ENCODE data around the gene ZNRF3.

DNA sequence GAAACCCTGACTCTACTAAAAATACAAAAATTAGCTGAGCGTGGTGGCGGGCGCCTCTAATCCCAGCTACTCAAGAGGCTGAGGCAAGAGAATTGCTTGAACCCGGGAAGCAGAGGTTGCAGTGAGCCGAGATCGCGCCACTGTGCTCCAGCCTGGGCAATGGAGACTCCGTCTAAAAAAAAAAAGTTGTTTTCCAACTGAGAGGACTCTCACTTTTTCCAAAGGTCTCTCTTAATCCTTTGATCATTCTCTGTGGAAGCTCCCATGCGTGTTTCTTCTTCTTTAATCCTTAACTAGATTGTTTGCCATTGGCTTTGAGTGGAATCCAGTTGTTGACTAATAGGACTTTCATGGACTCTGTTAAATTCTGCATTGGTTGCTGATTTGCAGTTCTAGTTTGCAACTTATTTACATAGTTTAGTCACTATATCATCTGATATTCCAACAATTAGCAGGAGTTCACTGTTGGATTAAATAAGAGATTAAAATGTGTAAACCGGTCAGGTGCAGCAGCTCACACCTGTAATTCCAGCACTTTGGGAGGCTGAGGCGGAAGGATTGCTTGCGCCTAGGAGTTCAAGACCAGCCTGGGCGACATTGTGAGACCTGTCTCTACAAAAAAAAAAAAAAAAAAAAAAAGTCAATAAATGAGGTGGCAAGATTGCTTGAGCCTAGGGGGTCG lies 98.6 kb downstream of the ZNRF3 start:
- TF ChIP-seq, protein P1, sequence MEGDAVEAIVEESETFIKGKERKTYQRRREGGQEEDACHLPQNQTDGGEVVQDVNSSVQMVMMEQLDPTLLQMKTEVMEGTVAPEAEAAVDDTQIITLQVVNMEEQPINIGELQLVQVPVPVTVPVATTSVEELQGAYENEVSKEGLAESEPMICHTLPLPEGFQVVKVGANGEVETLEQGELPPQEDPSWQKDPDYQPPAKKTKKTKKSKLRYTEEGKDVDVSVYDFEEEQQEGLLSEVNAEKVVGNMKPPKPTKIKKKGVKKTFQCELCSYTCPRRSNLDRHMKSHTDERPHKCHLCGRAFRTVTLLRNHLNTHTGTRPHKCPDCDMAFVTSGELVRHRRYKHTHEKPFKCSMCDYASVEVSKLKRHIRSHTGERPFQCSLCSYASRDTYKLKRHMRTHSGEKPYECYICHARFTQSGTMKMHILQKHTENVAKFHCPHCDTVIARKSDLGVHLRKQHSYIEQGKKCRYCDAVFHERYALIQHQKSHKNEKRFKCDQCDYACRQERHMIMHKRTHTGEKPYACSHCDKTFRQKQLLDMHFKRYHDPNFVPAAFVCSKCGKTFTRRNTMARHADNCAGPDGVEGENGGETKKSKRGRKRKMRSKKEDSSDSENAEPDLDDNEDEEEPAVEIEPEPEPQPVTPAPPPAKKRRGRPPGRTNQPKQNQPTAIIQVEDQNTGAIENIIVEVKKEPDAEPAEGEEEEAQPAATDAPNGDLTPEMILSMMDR (IDR thresholded peaks at IDR 0.05), result no peak
- no peak for TF ChIP-seq POLR2A (IDR thresholded peaks at IDR 0.05)
- no peak for TF ChIP-seq POLR2AphosphoS5 (IDR thresholded peaks at IDR 0.05)
- no peak for TF ChIP-seq EP300 (IDR thresholded peaks at IDR 0.05)

Measured in upper lobe of left lung (tissue), 4 donors.